UCSD-AML1 (cell line): ENCODE measurements around the gene SRL.
"Not testable (repeated sequence)": the region's sequence is repeated elsewhere in the genome, so short reads cannot be mapped to it uniquely, and the experiment has no call there.

ENCODE experiments used
- DNase-seq: peaks from one replicate; lab custom pipeline; 2025; ENCODE audit not compliant: unreplicated experiment; lab: John Stamatoyannopoulos, UW

Gene SRL

GRCh38 chr16:4261557-4262172, 19.8 kb upstream of the SRL start:
- DNase-seq: peak; percentile 38

- no peak for DNase-seq
These were observed 18.5 kb upstream of the SRL start for GRCh38 chr16:4260360-4260759.

- no peak for DNase-seq
These were observed 16.0 kb upstream of the SRL start for GRCh38 chr16:4257646-4258556.

GRCh38 chr16:4253394-4254150, 11.7 kb upstream of the SRL start:
- DNase-seq: peak; percentile 100

DNA sequence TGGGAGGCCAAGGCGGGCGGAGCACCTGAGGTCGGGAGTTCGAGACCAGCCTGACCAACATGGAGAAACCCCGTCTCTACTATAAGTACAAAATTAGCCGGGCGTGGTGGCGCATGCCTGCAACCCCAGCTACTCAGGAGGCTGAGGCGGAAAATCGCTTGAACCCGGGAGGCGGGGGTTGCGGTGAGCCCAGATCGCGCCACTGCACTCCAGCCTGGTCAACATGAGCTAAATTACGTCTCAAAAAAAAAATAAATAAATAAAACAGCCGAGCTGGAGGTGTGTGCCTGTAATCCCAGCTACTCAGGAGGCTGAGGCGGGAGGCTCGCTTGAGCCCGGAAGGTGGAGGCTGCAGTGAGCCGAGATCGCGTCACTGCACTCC, 11.1 kb upstream of the SRL start:
- not testable (repeated sequence) for DNase-seq

GRCh38 chr16:4249530-4250308, 7.8 kb upstream of the SRL start:
- no peak for DNase-seq

- DNase-seq: no peak
These were observed 5.5 kb upstream of the SRL start for GRCh38 chr16:4247460-4247784.

- DNase-seq: no peak
These were observed 5.0 kb upstream of the SRL start for GRCh38 chr16:4246777-4247459.

- DNase-seq: no peak
These were observed 3.4 kb upstream of the SRL start for GRCh38 chr16:4245077-4245791.

- no peak for DNase-seq
These were observed 2.6 kb upstream of the SRL start for GRCh38 chr16:4244254-4245076.

- no peak for DNase-seq
These were observed 487 bp downstream of the SRL start for GRCh38 chr16:4241258-4241927.

DNA sequence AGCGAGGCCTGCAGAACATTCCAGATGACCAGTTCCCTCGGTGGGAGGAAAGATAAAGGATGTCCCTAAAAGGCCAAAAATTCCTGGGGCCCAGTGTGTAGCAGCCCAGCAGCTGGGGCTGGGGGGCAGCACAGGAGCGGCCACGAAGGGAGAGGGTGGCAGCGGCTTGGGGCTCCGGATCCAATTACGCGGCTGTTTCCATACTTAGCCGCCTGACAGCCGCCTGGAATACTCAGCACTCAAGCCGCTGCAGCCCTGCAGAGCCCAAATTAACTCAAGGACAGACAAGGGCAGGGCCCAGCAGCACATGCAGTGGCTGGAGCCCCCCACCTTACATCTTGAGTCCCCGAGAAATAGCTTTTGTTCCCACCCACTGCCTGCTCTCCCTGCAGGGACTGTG, 1.3 kb downstream of the SRL start:
- no peak for DNase-seq

GRCh38 chr16:4239682-4240175, 2.2 kb downstream of the SRL start:
- DNase-seq: no peak

DNA sequence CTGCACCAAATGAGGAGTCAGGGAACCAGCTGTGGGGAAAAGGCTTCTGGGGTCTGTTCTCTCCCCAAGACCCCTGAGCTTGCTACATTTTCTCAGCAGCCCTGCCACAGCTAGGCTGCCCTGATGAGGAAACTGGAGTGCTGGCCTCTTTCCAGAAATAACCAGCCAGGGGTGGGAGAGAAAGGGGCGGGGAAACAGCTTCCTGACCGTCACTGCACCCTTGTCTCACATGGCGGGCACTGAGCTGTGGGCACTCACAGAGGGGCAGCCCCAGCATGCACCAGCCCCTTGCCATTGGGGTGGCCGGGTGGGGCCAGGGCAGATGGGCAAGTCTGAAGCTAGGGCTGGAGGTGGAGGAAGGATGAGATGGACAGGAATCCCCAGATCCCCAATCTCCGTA, 2.9 kb downstream of the SRL start:
- DNase-seq: no peak

DNA sequence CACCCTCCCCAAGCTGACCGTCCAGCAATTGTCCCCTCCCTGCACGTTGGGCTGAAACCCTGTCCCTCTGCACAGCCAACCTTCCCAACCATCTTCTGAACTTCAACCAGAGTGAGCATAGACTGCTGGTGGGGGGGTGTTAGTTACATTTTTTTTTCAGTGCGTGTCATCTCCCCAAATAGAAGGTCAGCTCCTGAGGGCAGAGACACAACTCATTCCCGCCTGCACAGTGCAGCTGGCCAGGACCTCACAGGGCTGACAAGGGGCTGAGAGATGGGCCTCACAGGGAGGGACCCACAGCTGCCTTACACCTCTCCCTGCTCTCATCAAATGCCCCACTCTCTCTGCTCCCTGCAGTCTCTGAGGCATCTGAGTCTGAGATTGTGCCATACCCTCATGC, 8.4 kb downstream of the SRL start:
- DNase-seq: no peak

DNA sequence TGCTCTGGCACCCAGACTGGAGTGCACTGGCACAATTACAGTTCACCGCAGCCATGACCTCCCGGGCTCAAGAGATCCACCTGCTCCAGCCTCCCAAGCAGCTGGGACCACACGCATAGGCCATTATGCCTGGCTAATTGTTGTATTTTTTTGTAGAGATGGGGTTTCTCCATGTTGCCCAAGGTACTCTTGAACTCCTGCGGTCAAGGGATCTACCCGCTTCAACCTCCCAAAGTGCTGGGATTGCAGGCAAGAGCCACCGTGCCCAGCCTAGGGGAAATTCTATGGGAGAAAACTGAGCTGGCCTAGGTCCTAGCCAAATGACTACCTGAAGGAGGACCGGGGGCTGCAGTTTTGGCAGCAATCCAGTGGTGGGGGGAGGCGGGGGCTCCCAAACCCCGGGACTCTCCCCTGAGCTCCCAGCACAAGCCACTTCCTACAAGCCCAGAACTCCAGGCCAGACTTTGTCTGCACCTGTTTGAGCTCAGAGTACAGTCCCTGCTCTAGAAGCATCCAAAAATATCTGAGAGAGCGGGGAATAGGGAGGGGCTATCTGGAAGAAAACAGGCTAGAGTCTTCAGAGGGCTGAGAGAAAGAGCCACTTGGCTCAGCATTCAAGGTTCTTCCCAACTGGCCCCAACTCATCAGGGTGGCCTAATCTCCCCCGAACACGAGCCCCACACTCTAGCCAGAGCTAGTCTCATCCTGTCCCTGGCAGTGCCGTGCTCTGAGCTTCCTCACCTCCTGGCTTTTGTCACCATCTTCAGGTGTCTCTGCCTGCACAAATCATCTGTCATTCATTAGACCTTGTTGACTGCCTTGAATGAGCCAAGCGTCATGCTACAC, 9.1 kb downstream of the SRL start:
- no peak for DNase-seq

- DNase-seq: no peak
These were observed 10.0 kb downstream of the SRL start for GRCh38 chr16:4231886-4232285.

GRCh38 chr16:4231367-4231766, 10.5 kb downstream of the SRL start:
- no peak for DNase-seq
